Activated naive CD8-positive, alpha-beta T cell treated with anti-CD3 and anti-CD28 coated beads, Interleukin-2, amount 10 ng/mL, durations not matched to agents 7 days and 5 days (primary cell): ENCODE data around the gene POU4F3. TPM values are rescaled to one million over a fixed set of nuclear protein-coding genes. Genes with fewer than 3 reads are reported as not detected.

Experiments
- ATAC-seq: fragments of 150-1000 bp; cut with Tn5 transposase; one replicate; pipeline ENCODE4 v1.10.0; 2021; ENCODE audit warnings: low read depth, moderate library complexity
- POLR2A ChIA-PET: fragments of 350-600 bp; sonication (Branson Sonifier 250); formaldehyde crosslinking; loops from one replicate; lab custom pipeline; 2021; ENCODE audit warnings: antibody characterized with exemption; lab: Charles Lee
- DNase-seq: peaks from one replicate; pipeline ENCODE4 v3.0.0; 2021
- H3K27ac Mint-ChIP-seq: one replicate; pipeline ENCODE4 v1.8.0; 2022; ENCODE audit warnings: mild to moderate bottlenecking, mixed read lengths
- H3K27me3 Mint-ChIP-seq: one replicate; pipeline ENCODE4 v1.8.0; 2022; ENCODE audit warnings: mild to moderate bottlenecking, moderate library complexity, mixed read lengths
- H3K36me3 Mint-ChIP-seq: one replicate; pipeline ENCODE4 v1.8.0; 2021; ENCODE audit warnings: mild to moderate bottlenecking, mixed read lengths
- H3K4me1 Mint-ChIP-seq: one replicate; pipeline ENCODE4 v1.8.0; 2021; ENCODE audit warnings: mixed read lengths
- H3K4me3 Mint-ChIP-seq: one replicate; pipeline ENCODE4 v1.8.0; 2022; ENCODE audit warnings: mild to moderate bottlenecking, moderate library complexity, mixed read lengths
- H3K9me3 Mint-ChIP-seq: one replicate; pipeline ENCODE4 v1.8.0; 2021; ENCODE audit warnings: mixed read lengths
- total RNA-seq, 2 experiments: library from RNA; stranded (reverse); gene quantifications; one replicate each; pipeline ENCODE4 v1.2.3, GENCODE V29; 2021

Gene POU4F3
- total RNA-seq, 2 experiments from 2014 or later, result 0.11 TPM; not detected in 1

DNA sequence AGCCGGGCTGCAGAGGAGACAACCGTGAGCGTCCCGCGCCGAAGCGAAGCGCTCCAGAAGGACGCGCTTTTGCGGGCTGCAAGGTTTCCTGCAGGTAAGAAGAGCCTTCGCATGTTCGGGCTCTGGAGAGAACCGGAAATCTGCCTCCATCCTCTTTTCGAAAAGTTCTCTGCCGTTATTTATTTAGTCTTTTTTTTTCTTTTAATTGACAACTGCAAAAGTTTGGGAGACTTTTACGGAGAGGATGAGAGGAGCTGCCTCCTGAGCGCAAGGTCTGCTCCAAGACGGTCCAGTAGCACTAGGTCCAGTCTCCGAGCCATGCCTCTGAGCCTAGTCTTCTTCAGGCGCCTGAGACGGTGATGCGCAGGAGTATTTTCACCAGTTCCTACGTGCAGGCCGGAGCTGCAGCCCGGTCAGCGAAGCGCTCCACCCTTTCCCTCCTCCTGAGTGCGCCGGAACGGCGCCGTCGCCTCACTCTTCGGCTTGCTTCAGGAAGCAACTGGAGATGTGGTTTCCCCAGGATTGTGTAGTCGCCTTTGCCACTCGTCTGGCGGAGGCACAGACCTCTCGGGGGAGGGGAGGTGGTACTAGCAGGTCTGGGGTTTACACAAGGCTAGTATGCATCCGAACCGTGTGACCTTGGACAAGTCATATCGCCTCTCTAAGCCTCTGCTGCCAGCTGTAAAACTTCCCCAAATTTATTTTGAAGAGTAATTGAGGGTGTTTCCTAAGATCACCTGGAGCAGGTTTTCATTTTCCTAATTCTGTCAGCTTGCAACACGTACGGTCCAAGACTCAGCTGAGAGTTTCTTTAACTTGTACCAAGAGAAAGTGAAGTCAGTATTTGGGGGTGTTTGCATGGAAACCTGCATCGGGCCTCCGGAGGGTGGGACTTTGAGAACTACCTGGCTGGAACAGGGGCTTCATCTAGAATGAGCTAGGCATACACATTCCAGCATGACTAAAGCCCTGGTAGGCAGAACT is 4.5 kb downstream of the POU4F3 start:
- Mint-ChIP-seq H3K9me3 (peaks cover 1% of the 10 kb centered on the region), H3K36me3 (no peaks in the 10 kb centered on the region), H3K27ac (no peak overlapping the region), H3K4me1 (peaks cover 15% of the 10 kb centered on the region), H3K4me3 (no peak overlapping the region), H3K27me3 (peaks cover 97% of the 10 kb centered on the region)
- DNase-seq (no peak), ATAC-seq (no peak)
- POLR2A ChIA-PET, result no interaction called here

DNA sequence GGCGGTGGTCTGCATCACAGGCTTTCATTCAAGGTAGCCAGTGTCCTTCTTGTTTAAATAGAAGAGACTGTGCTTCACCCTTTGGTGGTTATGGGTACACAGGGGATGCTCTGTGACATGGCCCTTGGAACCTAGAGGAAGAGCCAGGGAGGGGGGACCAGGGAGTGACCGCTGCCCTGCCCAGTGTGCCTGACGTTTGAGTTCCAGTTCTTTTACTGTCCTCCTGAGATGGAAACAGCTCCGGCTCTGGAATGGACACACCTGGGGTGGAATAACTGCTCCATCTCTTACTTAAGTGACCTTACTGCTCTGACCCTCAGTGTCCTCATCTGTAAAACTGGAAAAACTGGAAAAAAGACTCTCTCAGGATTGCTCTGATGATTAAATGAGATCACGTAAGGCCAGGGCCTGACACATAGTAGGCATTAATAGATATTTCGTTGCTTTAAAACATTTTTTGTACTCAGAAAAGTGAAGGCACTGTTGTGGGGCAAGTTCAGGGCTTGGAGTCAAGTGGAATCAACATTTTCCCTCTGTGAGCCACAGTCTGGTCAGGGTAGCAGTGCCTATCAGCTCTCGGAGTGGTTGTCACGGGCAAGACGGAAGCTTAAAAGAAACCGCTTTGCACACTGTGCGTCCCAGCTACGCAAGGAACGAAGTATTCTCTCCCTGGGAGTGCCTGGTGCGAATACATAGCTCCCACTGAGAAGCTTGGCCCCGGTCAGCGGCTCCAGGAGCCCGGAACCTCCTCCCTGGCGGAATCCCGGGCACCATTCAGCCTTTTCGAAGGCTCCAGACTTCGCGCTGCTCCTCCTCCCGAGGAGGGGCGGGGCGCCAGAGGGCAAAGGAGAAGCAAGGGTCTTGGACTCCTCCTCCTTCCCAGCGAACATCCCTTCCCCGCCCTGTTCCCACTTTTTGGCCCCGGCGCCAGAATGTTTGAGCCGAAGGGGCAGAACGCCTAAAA is 5.8 kb downstream of the POU4F3 start:
- no peak for ATAC-seq
- DNase-seq, result no peak
- Mint-ChIP-seq H3K4me1 (peaks cover 15% of the 10 kb centered on the region), H3K4me3 (peak overlapping the region; percentile 30), H3K9me3 (peaks cover 1% of the 10 kb centered on the region), H3K27me3 (peaks cover 92% of the 10 kb centered on the region), H3K36me3 (no peaks in the 10 kb centered on the region), H3K27ac (no peak overlapping the region)
- POLR2A ChIA-PET, result no interaction called here

GRCh38 chr5:146345240-146345577 is 6.6 kb downstream of the POU4F3 start:
- H3K4me1 Mint-ChIP-seq, result peaks cover 13% of the 10 kb centered on the region
- H3K9me3 Mint-ChIP-seq, result peaks cover 1% of the 10 kb centered on the region
- H3K27ac Mint-ChIP-seq, result no peak overlapping the region
- no peak for ATAC-seq
- peak overlapping the region; percentile 64 for H3K4me3 Mint-ChIP-seq
- no peaks in the 10 kb centered on the region for H3K36me3 Mint-ChIP-seq
- DNase-seq, result no peak
- peaks cover 85% of the 10 kb centered on the region for H3K27me3 Mint-ChIP-seq
- POLR2A ChIA-PET, result no interaction called here

DNA sequence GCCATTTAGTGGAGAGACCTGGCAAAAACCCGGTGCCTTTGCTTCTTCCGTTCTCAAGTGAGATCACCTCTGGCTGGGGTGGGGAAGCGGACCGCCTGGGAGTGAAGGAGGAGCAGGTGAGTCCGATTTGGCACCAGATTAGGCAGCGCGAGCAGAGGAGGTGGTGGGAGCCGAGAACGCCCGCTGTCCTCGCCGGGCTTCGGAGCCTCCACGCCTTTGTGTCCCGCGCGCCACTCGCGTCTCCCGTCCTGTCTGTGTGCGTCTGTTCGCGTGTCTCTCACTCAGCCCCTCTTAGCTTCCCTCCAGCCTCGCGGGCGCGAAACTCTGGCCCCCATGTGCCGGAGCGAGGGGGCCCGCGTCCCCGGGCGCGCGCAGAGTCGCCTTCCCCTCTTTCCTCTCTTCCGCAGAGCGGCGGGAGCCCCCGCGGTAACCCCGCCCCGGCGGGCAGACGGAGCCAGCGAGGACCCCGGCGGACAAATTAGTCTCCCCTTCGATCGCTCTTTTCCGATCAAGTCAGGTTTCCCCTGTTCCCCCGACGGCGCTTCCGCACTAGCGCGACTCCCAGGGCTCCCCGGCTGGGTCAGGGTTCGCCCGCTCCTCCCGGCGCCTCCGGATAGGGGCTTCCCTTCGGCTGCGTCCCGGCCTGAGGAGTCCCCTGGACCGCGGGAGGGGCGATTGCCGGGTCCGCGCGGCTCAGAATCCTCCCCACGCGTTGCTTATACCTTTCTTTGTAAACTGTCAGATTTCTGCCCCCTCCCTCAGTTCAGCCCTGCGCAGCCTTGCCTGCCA is 7.1 kb downstream of the POU4F3 start:
- no peaks in the 10 kb centered on the region for H3K9me3 Mint-ChIP-seq
- DNase-seq (no peak), ATAC-seq (no peak)
- H3K27me3 Mint-ChIP-seq, result peaks cover 79% of the 10 kb centered on the region
- peaks cover 12% of the 10 kb centered on the region for H3K4me1 Mint-ChIP-seq
- peak overlapping the region; percentile 64 for H3K4me3 Mint-ChIP-seq
- no peak overlapping the region for H3K27ac Mint-ChIP-seq
- POLR2A ChIA-PET, result no interaction called here
- no peaks in the 10 kb centered on the region for H3K36me3 Mint-ChIP-seq

DNA sequence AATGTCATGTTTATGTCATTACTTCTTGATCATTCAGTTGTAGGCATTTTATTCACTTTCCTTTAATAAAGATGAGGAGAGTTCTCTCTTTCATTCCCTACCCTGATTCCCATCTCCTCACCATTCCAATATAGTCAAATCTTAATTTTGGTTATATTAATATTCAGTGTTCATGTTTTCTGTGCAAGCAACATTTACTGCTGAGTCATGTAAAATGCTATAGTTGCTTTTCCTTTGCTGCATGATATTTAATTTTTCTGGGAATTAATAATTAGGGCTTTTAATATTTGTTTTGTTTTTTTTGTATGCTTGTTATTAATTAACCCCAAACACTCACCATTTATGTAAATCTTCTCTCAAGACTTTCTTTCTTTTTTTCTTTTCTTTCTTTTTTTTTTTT is 18.5 kb downstream of the POU4F3 start:
- Mint-ChIP-seq H3K27me3 (peaks cover 7% of the 10 kb centered on the region), H3K4me1 (no peaks in the 10 kb centered on the region), H3K36me3 (no peaks in the 10 kb centered on the region), H3K4me3 (no peak overlapping the region), H3K9me3 (no peaks in the 10 kb centered on the region), H3K27ac (no peak overlapping the region)
- POLR2A ChIA-PET, result no interaction called here
- DNase-seq (no peak), ATAC-seq (no peak)

DNA sequence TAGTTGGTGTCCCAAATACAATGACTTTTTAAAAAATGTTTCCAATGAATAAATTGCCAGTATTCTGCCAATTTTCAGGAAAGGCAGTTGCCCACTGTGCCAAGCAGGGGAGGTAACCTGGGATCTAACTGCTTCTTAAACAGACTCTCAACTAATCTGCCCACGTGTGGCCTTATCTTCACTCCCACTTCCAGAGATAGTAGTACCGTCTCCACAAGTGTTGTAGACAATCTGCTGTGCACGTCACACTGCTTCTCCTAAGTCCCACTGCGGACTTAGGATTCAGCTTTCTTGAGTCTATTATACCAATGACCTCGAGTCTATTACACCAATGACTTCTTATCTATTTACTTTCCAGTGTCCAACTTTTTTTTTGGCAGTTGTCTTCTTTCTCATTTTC is 21.2 kb downstream of the POU4F3 start:
- no peak overlapping the region for H3K4me3 Mint-ChIP-seq
- H3K4me1 Mint-ChIP-seq, result peaks cover 1% of the 10 kb centered on the region
- DNase-seq (no peak), ATAC-seq (no peak)
- POLR2A ChIA-PET, result no interaction called here
- no peaks in the 10 kb centered on the region for H3K36me3 Mint-ChIP-seq
- peaks cover 19% of the 10 kb centered on the region for H3K27me3 Mint-ChIP-seq
- H3K27ac Mint-ChIP-seq, result no peak overlapping the region
- no peaks in the 10 kb centered on the region for H3K9me3 Mint-ChIP-seq

DNA sequence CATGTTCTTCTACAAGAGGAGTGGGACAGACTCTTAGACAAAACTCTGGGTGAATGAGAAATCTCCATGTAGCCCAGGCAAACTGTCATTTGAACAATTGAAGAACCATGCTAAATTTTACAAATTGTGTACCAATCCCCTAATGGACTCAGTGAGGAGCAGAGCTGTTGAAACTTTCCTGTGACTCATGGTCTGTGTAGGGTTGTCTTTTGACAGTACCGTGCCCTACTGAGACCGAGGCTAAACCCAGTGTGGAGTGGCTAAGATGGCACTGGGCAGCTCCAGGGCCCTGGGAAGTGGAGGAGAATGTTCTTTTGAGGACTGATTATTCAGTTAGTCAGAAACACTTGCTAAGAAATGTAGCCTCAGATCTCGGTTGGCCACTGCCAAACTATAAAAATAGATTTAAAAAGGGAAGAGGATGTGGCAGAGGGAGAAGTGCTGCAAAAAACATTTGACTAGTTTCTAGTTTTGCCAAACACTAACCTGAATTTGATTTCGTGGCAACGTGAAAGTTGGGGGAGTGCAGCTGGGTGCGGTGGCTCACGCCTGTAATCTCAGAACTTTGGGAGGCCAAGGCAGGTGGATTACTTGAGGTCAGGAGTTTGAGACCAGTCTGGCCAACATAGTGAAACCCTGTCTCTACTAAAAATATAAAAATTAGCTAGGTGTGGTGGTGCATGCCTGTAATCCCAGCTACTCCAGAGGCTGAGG is 24.7 kb downstream of the POU4F3 start:
- no peaks in the 10 kb centered on the region for H3K36me3 Mint-ChIP-seq
- no peaks in the 10 kb centered on the region for H3K9me3 Mint-ChIP-seq
- no peak overlapping the region for H3K4me3 Mint-ChIP-seq
- DNase-seq (no peak), ATAC-seq (no peak)
- peaks cover 16% of the 10 kb centered on the region for H3K27me3 Mint-ChIP-seq
- POLR2A ChIA-PET, result no interaction called here
- peaks cover 1% of the 10 kb centered on the region for H3K4me1 Mint-ChIP-seq
- no peak overlapping the region for H3K27ac Mint-ChIP-seq

- DNase-seq (no peak), ATAC-seq (no peak)
- H3K36me3 Mint-ChIP-seq, result no peaks in the 10 kb centered on the region
- H3K27me3 Mint-ChIP-seq, result peaks cover 16% of the 10 kb centered on the region
- POLR2A ChIA-PET, result no interaction called here
- H3K9me3 Mint-ChIP-seq, result no peaks in the 10 kb centered on the region
- peaks cover 1% of the 10 kb centered on the region for H3K4me1 Mint-ChIP-seq
- H3K4me3 Mint-ChIP-seq, result no peak overlapping the region
- no peak overlapping the region for H3K27ac Mint-ChIP-seq
Observed at GRCh38 chr5:146365618-146366017, 27.0 kb downstream of the POU4F3 start.

DNA sequence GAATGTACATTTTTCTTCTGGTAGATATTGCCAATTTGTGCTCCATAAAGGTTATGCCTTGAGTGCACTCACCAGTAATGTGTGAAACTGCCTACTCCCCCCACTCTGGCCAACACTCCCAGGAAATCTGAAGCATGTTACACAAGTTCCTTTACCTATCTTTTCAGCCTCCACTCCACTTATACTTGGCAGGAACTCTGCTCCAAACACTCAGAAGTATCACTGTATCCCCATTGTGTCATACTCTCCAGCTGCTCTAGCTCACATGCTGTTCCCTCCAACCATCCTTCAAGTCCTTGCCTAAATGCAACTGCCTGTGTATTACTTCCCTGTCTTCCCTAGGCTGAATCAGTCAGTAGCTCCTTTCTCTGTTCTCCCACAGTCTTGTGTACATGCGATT is 28.3 kb downstream of the POU4F3 start:
- peaks cover 1% of the 10 kb centered on the region for H3K4me1 Mint-ChIP-seq
- H3K27me3 Mint-ChIP-seq, result peaks cover 21% of the 10 kb centered on the region
- H3K9me3 Mint-ChIP-seq, result no peaks in the 10 kb centered on the region
- H3K27ac Mint-ChIP-seq, result no peak overlapping the region
- H3K4me3 Mint-ChIP-seq, result no peak overlapping the region
- POLR2A ChIA-PET, result no interaction called here
- no peak for DNase-seq
- no peaks in the 10 kb centered on the region for H3K36me3 Mint-ChIP-seq
- no peak for ATAC-seq

DNA sequence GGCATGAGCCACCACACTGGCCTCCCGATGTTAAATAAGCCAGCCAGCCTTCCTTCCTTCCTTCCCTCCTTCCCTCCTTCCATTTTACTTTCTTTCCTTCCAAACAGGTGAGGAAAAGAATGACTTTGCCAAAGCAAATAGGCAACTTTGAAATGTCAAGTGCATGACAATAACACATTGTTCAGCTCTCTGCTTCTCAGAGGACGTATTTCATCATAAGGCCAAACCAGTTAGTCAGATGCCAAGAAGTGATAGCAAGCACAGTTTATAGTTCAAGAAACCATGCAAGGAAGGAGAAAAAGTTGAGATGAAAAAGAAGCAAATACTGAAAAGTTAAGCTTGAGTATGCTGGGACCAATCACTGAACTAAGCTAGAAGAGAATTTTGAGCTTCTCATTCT is 29.5 kb downstream of the POU4F3 start:
- POLR2A ChIA-PET, result no interaction called here
- DNase-seq, result no peak
- Mint-ChIP-seq H3K27me3 (peaks cover 14% of the 10 kb centered on the region), H3K36me3 (no peaks in the 10 kb centered on the region), H3K4me1 (no peaks in the 10 kb centered on the region), H3K4me3 (no peak overlapping the region), H3K27ac (no peak overlapping the region), H3K9me3 (no peaks in the 10 kb centered on the region)
- no peak for ATAC-seq

GRCh38 chr5:146369691-146370090 is 31.1 kb downstream of the POU4F3 start:
- no peaks in the 10 kb centered on the region for H3K9me3 Mint-ChIP-seq
- H3K27ac Mint-ChIP-seq, result no peak overlapping the region
- H3K27me3 Mint-ChIP-seq, result peaks cover 6% of the 10 kb centered on the region
- no peaks in the 10 kb centered on the region for H3K4me1 Mint-ChIP-seq
- H3K36me3 Mint-ChIP-seq, result no peaks in the 10 kb centered on the region
- POLR2A ChIA-PET, result no interaction called here
- H3K4me3 Mint-ChIP-seq, result no peak overlapping the region
- no peak for ATAC-seq
- DNase-seq, result no peak

DNA sequence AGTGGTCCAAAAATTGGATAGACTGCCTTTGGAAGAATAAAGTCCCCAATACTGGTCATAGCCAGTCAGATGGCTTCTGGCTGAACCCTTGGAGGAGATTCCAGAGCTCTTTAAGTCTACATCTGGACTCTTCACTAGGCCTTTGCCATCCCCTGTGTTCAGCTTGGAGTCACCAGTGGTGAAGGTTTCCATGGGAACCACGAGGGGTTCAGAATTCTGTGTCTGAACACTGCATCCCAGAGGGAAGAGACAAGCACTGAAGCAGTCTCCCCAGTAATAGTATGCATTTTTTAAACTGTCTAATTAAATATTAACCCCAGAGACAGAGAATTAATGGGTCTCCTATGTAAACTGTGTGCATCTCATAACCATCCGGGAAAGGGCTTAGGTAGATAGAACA is 38.2 kb downstream of the POU4F3 start:
- no peak overlapping the region for H3K4me3 Mint-ChIP-seq

More for the DNA sequence above, 38.2 kb downstream of the POU4F3 start:
- H3K27ac Mint-ChIP-seq, result no peak overlapping the region
- H3K27me3 Mint-ChIP-seq, result peaks cover 16% of the 10 kb centered on the region
- no peaks in the 10 kb centered on the region for H3K4me1 Mint-ChIP-seq
- DNase-seq, result no peak
- POLR2A ChIA-PET, result no interaction called here
- H3K36me3 Mint-ChIP-seq, result no peaks in the 10 kb centered on the region
- no peak for ATAC-seq
- peaks cover 6% of the 10 kb centered on the region for H3K9me3 Mint-ChIP-seq
